Fibroblast of lung (primary cell): ENCODE data around the gene QSOX1. TPM values are rescaled to one million over a fixed set of nuclear protein-coding genes. Genes with fewer than 3 reads are reported as not detected.

Experiments
- DNase-seq, 2 donors: peaks; one replicate each; pipeline versions ENCODE4 v3.0.0 to v3.0.0-alpha.2; 2010; ENCODE audit warnings: low read depth in 2 of 2
- H2AFZ ChIP-seq: 2 replicates; pipeline ENCODE4 v1.5.1; 2012; ENCODE audit warnings: low read length, control low read depth, inconsistent platforms
- H3K27ac ChIP-seq: 2 replicates; pipeline ENCODE4 v1.5.1; 2011; ENCODE audit warnings: low read length, control low read depth; ENCODE audit not compliant: insufficient read depth
- H3K27me3 ChIP-seq: 2 replicates; pipeline ENCODE4 v1.5.1; 2011; ENCODE audit warnings: mild to moderate bottlenecking, low read length; ENCODE audit not compliant: control insufficient read depth, insufficient read depth
- H3K36me3 ChIP-seq: 2 replicates; pipeline ENCODE4 v1.5.1; 2011; ENCODE audit warnings: low read length; ENCODE audit not compliant: control insufficient read depth, insufficient read depth
- H3K4me1 ChIP-seq: 2 replicates; pipeline ENCODE4 v1.5.1; 2011; ENCODE audit warnings: low read length; ENCODE audit not compliant: control insufficient read depth, insufficient read depth; ENCODE audit errors: extremely low read depth
- H3K4me2 ChIP-seq: 2 replicates; pipeline ENCODE4 v1.5.1; 2011; ENCODE audit warnings: low read length, control low read depth; ENCODE audit not compliant: insufficient read depth; ENCODE audit errors: extremely low read depth
- H3K4me3 ChIP-seq, 4 experiments: fragments of 200-600 bp in 1 of 4; sonication (generic) in 1 of 4; replicated peaks in 1 of 4; 2 replicates each; pipeline ENCODE4 v1.5.1; 2011 to 2016; ENCODE audit warnings: low read length in 4 of 4, low read depth in 3 of 4, mild to moderate bottlenecking in 3 of 4, control low read depth in 2 of 4, inconsistent platforms in 1 of 4, mixed read lengths in 1 of 4; ENCODE audit not compliant: insufficient read depth in 1 of 4; ENCODE audit errors: control extremely low read depth in 1 of 4
- H3K79me2 ChIP-seq: 2 replicates; pipeline ENCODE4 v1.5.1; 2012; ENCODE audit warnings: mild to moderate bottlenecking, low read length, inconsistent platforms; ENCODE audit not compliant: control insufficient read depth, insufficient read depth
- H3K9ac ChIP-seq: 2 replicates; pipeline ENCODE4 v1.5.1; 2011; ENCODE audit warnings: mild to moderate bottlenecking, low read length, control low read depth; ENCODE audit not compliant: insufficient read depth
- H3K9me3 ChIP-seq: 2 replicates; pipeline ENCODE4 v1.5.1; 2012; ENCODE audit warnings: low read depth, low read length; ENCODE audit not compliant: control insufficient read depth, insufficient read depth
- H4K20me1 ChIP-seq: 2 replicates; pipeline ENCODE4 v1.5.1; 2011; ENCODE audit warnings: low read length; ENCODE audit not compliant: control insufficient read depth, insufficient read depth; ENCODE audit errors: extremely low read depth
- CTCF ChIP-seq, 2 donors: IDR thresholded peaks in 1 of 2; conservative IDR thresholded peaks in 1 of 2; 1 replicate in 1 of 2; 2 replicates in 1 of 2; pipeline ENCODE4 v1.5.1; 2011 to 2012; ENCODE audit warnings: low read length in 2 of 2, control low read depth in 1 of 2, inconsistent platforms in 1 of 2, low read depth in 1 of 2, mild to moderate bottlenecking in 1 of 2
- EZH2 ChIP-seq: IDR thresholded peaks from 2 replicates; pipeline ENCODE4 v1.5.1; 2012; ENCODE audit warnings: low read length, control low read depth, mild to moderate bottlenecking; ENCODE audit errors: missing control alignments
- polyA plus RNA-seq, 2 donors: library from polyadenylated mRNA; depleted of rRNA in 1 of 2; stranded (reverse) in 1 of 2; unstranded in 1 of 2; fragments of >200 nt; gene quantifications; 2 replicates each; pipeline ENCODE4 v1.2.1, GENCODE V29; 2011 to 2012; ENCODE audit warnings: missing spikeins in 1 of 2
- total RNA-seq: library from RNA; depleted of rRNA; stranded (reverse); fragments of >200 nt; gene quantifications from 2 replicates; pipeline ENCODE4 v1.2.1, GENCODE V29; 2014

QSOX1 gene
- total and polyA plus RNA-seq, 2 donors (not counting 1 experiment from before 2014, with no cell fraction given) = 799 to 1,312 TPM

DNA sequence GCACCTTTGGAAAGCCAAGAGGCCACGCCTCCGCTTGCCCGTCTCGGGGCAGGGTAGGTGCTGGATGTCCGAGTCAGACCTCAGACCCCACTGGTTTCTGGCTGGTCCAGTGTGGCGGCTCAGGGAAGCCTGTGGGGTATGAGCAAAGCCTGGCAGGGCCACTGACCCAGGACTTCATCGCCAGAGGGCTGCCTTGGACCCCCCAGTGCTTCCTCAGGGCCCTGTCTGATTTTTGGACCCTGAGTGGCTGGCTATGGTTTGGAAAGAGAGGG is 95.8 kb downstream of the QSOX1 start:
- H3K36me3 ChIP-seq = no peaks in the 10 kb centered on the region
- H2AFZ ChIP-seq = no peak overlapping the region
- DNase-seq = no peak
- no peaks in the 10 kb centered on the region for H4K20me1 ChIP-seq
- no peak overlapping the region for H3K4me2 ChIP-seq
- no peaks in the 10 kb centered on the region for H3K4me1 ChIP-seq
- H3K9ac ChIP-seq = no peak overlapping the region
- no peak overlapping the region for H3K27ac ChIP-seq
- H3K4me3 ChIP-seq = no peak overlapping the region
- H3K9me3 ChIP-seq = no peaks in the 10 kb centered on the region
- H3K27me3 ChIP-seq = peaks cover 3% of the 10 kb centered on the region
- no peaks in the 10 kb centered on the region for H3K79me2 ChIP-seq
- no peak for TF ChIP-seq EZH2
- no peak for TF ChIP-seq CTCF (conservative IDR thresholded peaks at IDR 0.05 in 1 of 2, IDR thresholded peaks at IDR 0.05 in 1 of 2; ENCODE audit: low read depth in 1 of 2, low read length in 2 of 2)

DNA sequence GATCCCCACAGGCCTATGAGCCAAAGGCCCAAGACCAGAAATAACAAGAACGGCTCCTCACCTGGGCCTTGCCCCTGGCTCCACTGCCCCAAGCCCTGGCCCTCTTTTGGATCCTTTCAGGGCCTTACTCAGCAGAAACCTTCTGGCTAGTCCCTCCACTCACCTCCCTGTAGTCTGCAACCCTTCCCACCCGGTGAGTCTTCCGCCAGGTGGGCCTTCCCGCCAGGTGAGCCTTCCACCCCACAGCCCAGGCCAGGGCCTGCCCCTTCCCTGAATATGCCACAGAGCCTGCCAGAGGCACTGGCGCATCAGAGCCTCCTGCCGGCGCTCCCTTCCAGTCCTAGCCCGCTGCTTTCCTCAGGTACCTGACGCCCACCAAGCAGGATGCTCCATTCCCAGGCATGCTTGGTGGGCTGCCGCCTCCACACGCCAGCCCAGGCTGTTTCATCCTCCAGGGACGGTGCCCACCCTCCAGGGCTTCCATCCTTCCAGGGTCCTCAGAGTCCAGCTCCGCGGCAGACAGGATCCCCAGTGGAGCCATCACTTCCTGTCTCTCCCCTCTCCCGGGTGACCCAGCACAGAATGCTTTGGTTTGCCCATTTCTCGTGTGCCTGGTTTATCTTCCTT is 96.3 kb downstream of the QSOX1 start:
- H3K79me2 ChIP-seq = no peaks in the 10 kb centered on the region
- DNase-seq = no peak
- no peaks in the 10 kb centered on the region for H3K9me3 ChIP-seq
- peaks cover 3% of the 10 kb centered on the region for H3K27me3 ChIP-seq
- TF ChIP-seq CTCF (conservative IDR thresholded peaks at IDR 0.05 in 1 of 2, IDR thresholded peaks at IDR 0.05 in 1 of 2; ENCODE audit: low read depth in 1 of 2, low read length in 2 of 2) (no peak), EZH2 (no peak)
- H3K4me3 ChIP-seq = no peak overlapping the region
- no peaks in the 10 kb centered on the region for H4K20me1 ChIP-seq
- H3K36me3 ChIP-seq = no peaks in the 10 kb centered on the region
- H3K4me1 ChIP-seq = no peaks in the 10 kb centered on the region
- no peak overlapping the region for H3K9ac ChIP-seq
- H2AFZ ChIP-seq = no peak overlapping the region
- H3K4me2 ChIP-seq = no peak overlapping the region
- no peak overlapping the region for H3K27ac ChIP-seq

DNA sequence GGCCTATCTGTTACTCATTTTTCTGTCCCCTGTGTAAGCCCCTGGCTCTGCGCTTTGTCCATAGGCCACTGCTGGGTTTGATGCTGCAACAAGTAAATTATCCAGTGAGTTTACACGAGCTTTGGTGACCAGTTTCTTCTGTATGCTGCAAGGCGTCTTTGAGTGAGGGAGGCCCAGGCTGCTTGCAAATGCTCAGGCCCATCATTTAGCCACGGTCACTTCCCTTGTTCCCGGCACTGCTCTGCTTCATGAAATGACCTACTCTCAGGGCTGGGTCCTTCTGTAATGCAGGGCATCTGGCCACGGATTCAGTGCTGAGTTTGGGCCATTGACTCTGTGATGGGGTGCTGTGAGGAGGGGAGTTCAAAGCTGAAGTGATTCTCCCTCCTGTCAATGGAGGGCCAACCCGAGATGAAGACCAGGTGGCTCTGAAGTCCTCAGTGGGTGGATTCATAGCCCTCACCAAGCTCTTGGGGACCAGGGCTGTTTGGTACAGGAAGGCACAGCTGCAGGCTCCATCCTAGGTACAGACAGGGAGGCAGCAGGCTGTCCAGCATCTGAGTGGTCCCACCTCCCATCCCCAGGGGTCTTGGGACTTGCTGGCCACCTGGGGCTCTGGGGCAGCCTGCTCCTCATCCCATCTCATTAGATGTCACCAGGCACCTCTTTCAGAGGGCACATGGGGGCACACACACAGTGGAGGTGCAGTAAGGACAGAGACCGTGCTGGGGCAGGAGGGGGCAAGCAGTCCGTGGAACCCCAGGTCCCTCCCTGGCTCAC is 97.0 kb downstream of the QSOX1 start:
- Histone ChIP-seq H2AFZ (no peak overlapping the region), H3K27me3 (peaks cover 3% of the 10 kb centered on the region), H3K36me3 (no peaks in the 10 kb centered on the region), H3K79me2 (no peaks in the 10 kb centered on the region), H4K20me1 (no peaks in the 10 kb centered on the region), H3K4me3 (no peak overlapping the region), H3K4me2 (no peak overlapping the region), H3K4me1 (no peaks in the 10 kb centered on the region), H3K27ac (no peak overlapping the region), H3K9me3 (no peaks in the 10 kb centered on the region), H3K9ac (no peak overlapping the region)
- no peak for TF ChIP-seq CTCF (conservative IDR thresholded peaks at IDR 0.05 in 1 of 2, IDR thresholded peaks at IDR 0.05 in 1 of 2; ENCODE audit: low read depth in 1 of 2, low read length in 2 of 2)
- no peak for TF ChIP-seq EZH2
- DNase-seq = no peak
